Dermis lymphatic vessel endothelial cell (primary cell): ENCODE data around the gene ZNF614. TPM values are rescaled to one million over a fixed set of nuclear protein-coding genes. Genes with fewer than 3 reads are reported as not detected.

Experiments used
- total RNA-seq: library from RNA; depleted of rRNA; stranded (reverse); fragments of >200 nt; gene quantifications from 2 replicates; pipeline ENCODE4 v1.2.1, GENCODE V29; 2014

Gene ZNF614
- 7.6 and 15.0 TPM in 2 replicates for total RNA-seq

GRCh38 chr19:52028027-52028779 lies at the start of gene ZNF614:
Gene ZNF614 (minus strand): TSS chr19:52028379. CDS start chr19:52025745, 2,634 bp downstream.

DNA sequence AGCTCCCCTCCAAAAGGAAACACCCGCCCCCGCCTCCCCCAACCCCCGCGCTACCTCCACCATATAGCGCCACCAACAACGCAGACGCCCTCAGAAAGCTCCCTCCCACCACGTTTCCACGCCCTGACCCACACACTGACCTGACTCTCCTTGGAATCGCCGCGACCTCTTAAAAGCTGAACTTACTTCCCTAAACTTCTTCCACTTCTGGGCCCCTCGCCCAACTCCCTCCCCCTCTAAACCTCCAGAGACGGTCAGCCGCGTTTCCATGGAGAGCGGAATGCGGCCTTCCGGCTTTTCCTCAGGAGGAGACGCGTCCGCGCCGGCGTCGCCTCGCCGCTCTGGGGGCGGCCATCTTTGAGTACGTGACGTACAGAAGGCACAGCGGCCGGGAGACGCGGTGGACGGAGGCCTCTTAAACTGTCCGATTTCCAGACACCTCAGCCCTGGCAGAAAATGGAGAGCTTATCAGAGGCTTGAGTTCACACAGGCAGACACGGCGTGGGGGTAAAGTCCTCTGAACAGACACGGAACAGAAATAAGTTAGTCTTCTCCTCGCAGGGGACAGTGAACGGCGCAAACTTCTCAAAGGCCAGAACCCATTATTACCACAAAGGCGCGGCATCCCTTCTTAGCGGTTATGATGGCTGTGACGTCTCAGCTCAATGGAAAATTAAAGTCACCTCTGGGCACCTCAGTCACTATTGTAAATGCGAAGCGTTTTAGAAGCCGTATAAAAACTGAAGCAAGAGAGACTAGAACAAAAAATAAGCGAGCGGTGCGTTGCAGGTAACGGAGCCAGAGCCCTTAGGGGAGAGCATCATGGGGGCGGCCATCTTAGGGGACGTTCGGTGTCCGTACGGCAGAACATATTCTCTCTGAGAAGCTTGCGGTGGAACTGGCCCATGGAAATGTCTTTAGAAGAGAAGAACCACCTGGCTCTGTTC lies 20.6 kb upstream of the ZNF614 start, which contains the start of gene ZNF432:
ZNF432 (minus strand) TSS at position 284 of the 947 bp plus-strand sequence. CDS start 1,970 bp downstream, outside the sequence.

DNA sequence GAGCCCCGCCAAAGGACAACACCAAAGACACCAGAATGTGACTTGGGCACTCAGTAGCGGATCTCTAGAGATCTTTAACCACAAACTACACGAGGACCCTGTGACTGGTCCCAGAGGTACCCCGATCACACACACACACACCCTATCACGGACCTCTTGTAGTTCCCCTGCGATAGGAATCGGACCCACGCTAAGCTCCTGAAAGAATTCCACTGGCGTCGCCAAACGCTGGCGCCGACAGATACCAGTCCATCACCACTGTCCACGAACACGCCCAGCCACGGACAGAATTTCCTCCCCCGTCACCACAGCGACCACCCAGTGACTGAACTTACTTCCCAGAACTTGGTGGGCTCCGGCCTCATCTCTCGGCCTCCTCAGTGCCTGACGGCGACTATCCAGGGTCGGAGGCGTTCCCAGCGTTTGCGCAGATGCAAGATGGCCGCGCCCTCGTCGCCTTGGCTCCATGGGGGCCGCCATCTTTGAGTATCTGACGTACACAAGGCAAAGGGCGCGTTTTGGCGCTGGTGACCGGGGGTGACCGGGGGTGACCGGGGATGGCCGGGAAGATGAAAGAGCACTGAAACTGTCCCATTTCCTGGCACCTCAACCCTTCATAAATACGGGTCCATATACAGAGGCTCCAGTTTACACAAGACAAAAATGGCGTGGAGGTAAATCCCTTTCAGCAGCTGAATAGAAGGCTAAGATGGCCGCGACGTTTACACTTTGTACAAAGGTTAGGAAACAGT lies 20.2 kb downstream of the ZNF614 start, which contains the start of gene ZNF615:
ZNF615 (minus strand) TSS at position 406 of the 752 bp plus-strand sequence. CDS start 4,500 bp downstream, outside the sequence.

DNA sequence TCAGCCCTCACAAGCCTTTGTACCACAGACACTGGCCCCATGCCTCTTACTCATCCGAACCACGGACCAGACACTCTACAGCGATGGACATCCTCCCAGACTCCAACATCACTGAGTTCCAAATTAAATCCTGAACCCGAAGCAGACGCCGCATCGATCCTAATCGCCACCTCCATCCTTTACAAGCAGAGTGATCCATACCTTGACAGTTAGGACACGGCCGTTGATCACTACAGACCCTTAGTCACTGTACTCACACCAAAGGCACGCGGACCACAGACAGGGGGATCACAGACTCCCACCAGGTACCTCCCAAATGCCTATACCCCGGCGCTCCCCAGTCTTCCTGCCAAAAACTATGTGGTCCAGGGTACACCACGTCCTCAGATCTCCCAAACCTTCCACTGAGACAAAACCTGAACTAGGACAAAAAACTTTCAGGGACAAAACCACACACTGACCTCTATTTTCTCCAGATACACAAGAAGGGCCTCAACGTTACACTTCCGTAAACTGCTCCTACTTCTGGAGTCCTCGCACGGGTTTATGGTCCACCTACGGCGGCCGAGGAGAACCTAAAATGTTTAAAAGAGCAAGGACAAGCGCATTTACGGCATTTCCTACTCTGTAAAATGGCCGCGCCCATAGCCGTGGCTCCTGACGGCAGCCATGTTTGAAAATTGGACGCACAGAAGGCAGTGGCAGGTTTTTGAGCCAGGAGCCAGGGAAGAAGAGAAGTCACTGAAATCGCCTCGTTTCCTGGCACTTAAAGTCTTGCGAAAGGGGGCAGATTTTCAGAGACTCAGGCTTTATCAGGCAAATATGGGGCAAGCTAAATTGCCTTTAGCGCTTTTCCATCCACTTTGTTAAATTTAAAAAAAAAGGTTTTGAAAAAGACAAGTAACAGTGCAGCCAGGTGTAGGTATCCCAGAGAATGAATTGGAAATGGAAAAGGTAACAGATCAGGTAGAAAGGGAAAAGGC lies 41.6 kb downstream of the ZNF614 start, which contains the start of gene ZNF350:
ZNF350 (minus strand) TSS at position 532 of the 983 bp plus-strand sequence. CDS start 12,480 bp downstream, outside the sequence.

Other genes starting within 250 kb of the ZNF614 start
- under 0.01 and 0.09 TPM in 2 replicates for gene FPR3, start 233.2 kb downstream of the ZNF614 start, total RNA-seq
- gene ZNF577, start 140.4 kb downstream of the ZNF614 start, total RNA-seq, result 3.1 and 4.2 TPM in 2 replicates
- gene ZNF649, start 123.4 kb downstream of the ZNF614 start, total RNA-seq, result 7.4 and 11.0 TPM in 2 replicates
- gene ZNF613, start 100.9 kb downstream of the ZNF614 start, total RNA-seq, result 8.5 and 10.5 TPM in 2 replicates
- gene ZNF350, start 41.5 kb downstream of the ZNF614 start, total RNA-seq, result 11.2 and 13.0 TPM in 2 replicates
- gene ZNF615, start 20.2 kb downstream of the ZNF614 start, total RNA-seq, result 11.5 and 18.3 TPM in 2 replicates
- 5.4 and 8.5 TPM in 2 replicates for gene ZNF432, start 20.5 kb upstream of the ZNF614 start, total RNA-seq
- 9.3 and 14.6 TPM in 2 replicates for gene ZNF841, start 67.4 kb upstream of the ZNF614 start, total RNA-seq
- 7.2 and 10.7 TPM in 2 replicates for gene ZNF616, start 111.6 kb upstream of the ZNF614 start, total RNA-seq
- gene ZNF836, start 143.2 kb upstream of the ZNF614 start, total RNA-seq, result 7.3 and 11.1 TPM in 2 replicates
- 85.4 and 96.3 TPM in 2 replicates for gene PPP2R1A, start 161.7 kb upstream of the ZNF614 start, total RNA-seq
- 9.3 and 11.3 TPM in 2 replicates for gene ZNF766, start 241.2 kb upstream of the ZNF614 start, total RNA-seq